Ecto neural progenitor cell (in vitro differentiated cells): ENCODE measurements around the gene GALNT15.

Source experiments
- DNase-seq: peaks from one replicate; pipeline ENCODE4 v3.0.0-alpha.2; 2018; ENCODE audit warnings: low spot score

Gene GALNT15, protein sequence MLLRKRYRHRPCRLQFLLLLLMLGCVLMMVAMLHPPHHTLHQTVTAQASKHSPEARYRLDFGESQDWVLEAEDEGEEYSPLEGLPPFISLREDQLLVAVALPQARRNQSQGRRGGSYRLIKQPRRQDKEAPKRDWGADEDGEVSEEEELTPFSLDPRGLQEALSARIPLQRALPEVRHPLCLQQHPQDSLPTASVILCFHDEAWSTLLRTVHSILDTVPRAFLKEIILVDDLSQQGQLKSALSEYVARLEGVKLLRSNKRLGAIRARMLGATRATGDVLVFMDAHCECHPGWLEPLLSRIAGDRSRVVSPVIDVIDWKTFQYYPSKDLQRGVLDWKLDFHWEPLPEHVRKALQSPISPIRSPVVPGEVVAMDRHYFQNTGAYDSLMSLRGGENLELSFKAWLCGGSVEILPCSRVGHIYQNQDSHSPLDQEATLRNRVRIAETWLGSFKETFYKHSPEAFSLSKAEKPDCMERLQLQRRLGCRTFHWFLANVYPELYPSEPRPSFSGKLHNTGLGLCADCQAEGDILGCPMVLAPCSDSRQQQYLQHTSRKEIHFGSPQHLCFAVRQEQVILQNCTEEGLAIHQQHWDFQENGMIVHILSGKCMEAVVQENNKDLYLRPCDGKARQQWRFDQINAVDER

DNA sequence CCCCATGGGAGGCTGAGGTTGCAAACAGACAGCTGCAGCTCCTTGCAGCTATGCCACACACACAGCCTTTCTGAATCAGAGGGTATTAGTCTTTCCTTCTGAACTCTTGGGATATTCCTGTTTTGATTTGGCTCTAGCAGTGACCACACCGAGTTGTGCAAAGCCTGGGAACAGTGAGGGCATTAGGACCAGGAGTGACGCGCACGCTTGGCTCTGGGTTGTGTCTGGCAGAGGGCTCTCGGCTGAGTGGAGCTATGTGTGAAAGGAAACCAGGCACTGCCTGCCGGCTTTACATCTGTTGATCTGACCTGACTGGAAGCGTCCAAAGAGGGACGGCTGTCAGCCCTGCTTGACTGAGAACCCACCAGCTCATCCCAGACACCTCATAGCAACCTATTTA is at the start of gene GALNT15:
Gene GALNT15, plus strand, starts transcription at position 292 of the 400 bp plus-strand sequence. CDS start 472 bp downstream, outside the sequence.
- DNase-seq = peak; percentile 43

DNA sequence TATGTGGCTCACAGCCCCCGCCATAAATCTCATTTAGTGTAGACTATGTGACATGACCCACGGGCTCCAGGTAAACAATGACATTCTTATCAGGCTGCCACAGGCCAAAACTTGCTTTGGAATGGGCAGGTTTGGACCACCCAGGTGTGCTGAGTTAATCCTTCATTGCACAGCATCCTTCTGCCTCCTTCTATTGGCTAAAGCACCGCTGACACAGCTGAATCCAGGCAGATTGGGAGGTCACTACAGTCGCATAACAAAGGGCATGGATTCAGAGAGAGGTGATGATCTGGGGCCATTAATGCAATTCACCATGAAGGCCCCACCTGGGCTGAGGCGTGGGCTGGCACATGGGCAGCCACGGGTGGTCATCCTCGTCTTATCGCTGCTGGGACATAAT is 47.8 kb upstream of the GALNT15 start:
- no peak for DNase-seq

DNA sequence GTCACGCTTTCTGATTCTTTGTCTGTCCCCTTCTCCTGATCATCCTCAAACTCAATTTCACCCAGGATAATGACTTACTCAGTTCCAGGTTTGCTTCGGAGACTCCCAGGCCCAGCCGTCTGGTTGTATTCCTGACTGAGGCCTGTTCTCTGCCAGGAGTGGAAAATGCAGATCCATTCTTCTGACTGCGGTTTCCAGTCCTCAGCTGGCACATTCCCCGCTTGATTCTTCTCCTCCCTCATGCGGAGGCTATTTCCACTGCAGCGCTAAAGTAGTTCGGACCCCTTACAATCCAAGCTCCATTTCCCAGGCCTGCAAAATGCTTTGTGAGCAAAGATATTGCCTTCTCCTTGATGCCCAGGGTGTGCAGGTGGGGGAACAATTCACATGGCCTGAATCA is 47.2 kb upstream of the GALNT15 start:
- DNase-seq = no peak

DNA sequence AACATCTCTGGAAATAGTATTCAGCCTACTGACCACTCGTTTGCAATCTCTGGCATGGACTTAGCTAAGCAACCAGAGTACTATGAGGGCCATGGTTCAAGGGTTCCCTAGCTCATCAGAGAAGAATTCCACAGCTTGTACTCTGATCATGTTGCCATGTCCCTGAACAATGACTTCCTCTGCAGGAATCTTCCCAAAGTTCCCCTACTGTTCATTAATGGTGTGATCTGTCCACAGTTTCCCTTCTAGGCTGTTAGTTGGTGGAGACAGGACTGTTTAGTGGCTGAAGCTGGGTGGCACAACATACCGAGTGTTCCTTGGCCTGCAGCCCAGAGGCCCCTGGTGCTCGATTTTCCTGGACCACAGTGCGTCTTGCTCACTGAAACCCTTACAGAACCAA is 44.4 kb upstream of the GALNT15 start:
- DNase-seq = no peak

DNA sequence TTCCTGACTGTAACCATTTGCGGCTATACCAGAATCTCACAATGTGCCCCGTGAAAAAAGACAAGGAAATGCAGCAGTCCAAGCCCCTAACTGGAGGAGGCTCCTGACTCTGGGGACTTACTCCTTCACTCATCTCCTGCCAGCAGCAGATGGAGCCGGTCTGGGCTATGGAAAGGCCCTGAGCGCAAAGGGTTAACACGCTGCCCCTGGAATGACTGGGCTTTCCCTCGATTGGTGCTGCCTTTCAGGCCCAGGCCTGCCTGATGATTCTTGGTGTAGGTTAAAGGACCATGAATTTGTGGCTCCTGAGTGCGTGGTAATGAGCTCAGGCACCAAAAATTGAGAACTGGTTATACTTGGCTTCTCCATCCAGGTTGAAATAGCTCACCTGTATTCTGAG is 42.3 kb upstream of the GALNT15 start:
- DNase-seq = no peak

DNA sequence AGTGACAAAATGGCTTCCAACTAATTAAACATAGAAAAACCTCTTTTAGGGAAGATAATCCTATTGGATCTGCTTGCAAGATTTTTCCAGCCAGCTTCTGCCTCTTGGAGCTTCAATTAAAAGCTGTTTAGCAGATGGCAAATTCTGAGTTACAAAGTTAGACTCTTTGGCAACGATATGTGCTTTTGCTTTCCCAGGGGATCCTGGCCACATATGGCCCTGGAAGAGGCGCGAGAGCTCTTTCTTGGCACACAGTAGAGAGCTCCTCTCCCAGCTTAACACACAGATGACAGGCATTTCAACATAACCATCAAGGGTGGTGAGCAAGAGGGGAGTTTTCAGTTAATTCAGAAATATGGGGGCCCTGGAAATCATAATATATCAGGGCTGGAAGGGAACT is 41.6 kb upstream of the GALNT15 start:
- no peak for DNase-seq

DNA sequence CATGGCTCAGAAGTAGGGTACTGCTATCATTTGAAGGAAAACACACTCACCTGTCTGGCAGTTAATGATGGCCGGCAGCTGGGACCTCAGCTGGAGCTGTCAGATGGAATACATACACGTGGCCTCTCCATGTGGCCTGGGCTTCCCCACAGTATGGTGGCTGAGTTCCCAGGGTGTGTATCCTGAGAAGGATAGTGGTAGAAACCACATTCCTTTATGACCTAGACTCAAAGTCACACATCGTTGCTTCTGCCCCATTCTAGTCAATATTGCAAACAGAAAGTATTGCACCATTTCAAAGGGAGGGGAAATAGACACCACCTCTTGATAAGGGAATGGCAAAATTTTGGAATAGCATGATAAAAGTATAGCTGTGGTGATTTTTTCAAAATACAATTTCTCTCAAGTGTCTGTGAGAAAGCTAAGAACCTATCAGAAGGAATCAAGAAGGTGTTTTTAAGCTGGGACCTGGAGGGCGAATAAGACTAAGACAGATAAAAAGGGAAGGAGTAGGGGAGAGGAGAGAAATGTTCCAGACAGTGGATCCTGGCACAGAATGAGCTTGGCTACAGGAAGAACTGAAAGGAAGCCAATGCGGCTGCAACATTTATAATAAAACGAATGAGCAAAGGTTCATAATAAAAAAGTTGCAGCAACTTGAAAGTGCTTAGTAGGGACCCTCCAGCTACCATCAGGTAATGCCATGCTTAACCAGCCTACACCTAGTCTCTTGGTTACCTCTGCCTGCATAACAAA is 40.1 kb upstream of the GALNT15 start:
- DNase-seq = no peak

DNA sequence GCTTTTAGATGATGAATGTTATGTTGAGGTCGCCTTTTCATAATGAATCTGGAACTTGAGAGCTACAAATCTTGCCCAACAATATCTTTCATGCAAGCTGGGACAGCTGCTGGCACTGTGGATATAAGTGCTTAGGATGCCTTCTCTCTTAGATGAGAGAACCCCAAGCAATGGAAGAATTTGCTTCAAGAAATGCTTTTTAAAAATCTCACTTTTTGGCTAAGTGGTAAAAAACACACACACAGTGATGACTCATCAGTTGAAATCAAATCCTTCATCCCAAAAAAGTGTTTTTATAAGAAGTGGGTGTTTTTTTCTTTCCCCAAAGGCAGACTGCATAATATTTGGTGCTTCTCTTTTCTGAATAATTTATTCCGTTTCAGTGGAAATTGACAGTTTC is 38.4 kb upstream of the GALNT15 start:
- DNase-seq = no peak

DNA sequence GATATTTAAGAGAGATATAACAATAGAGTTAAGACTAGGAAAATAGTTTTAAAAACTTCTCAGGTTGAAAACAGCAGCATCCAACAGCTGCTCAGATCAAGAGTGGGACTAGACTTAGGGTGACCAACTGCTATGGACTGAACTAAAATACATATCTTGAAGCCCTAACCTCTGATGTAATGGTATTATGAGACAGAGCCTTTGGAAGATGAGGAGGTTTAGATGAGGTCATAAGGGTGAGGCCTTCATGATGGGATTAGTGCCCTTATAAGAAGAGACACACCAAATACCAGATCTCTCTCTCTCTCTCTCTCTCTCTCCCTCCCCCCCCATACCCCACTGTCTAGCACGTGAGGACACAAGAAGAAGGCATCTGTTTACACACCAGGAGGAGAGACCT is 37.4 kb upstream of the GALNT15 start:
- no peak for DNase-seq

DNA sequence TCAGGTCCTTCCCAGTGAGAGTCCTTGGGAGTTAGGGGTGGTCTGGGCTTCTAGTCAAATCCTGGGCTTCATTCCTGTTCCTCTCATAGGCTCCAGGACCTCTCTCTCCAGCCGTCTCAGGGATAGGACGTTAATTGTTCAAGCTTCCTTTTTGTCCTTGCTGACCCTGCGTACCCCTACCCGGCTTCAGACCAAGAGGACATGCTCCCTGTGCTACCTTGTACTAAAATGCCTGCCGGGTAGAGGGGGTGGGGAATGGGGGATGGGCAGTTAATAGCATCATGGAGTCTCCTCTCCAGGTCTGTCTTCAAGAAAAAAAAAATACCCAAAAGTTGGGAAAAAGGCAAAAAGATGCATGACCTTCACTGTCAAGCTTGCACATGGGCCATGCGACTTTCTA is 36.5 kb upstream of the GALNT15 start:
- DNase-seq = no peak

DNA sequence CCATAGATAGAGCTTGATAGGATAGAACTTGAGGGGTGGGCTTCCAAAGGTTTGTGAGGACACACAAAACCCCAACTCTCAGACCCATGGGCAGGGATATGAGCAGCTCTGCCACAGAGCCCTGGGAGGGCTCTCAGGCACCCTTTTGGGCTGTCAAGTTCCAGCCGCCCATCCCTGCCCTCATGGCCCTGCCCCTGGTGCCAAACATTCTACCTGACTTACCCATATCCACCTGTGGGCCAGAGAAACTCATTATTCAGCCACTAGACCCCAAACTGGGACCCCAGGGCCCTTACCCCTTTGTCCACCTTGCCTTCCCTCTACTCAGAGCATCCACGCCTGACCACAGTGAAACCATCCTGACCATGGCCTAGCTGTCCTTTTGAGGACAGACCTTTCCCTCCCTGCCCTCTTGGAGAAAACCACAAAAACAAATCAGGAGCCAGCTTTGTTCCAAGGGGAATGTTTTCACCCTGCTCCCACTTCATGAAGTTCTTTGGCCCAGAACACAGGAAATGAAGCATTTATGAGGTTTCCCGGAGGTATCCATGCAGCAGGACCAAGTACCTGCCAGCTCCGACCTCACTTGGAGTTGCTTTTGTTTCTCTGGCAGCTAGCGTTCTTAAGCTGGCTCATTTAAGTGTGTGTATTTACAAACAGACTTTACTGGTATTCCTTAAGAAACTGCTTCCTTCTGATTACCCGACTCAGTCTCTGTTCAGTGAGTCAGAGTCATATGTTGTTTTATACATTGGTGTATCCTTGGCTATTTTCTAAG is 34.2 kb upstream of the GALNT15 start:
- no peak for DNase-seq

DNA sequence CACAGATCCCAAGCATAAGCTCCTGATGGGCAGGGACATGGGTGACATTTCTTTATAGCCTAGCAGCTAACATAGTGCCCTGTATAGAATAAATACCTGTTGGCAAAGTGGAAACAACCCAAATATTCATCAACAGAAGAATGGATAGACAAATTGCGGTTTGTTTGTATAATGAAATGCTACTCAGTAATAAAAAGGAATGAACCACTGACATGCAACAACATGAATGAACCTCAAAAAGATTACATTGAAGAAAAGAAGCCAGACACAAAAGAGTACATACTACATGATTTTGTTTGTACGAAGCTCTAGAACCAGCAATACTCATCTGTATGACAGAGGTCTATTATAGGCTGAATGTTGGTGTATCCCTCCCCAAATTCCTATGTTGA is 33.6 kb upstream of the GALNT15 start:
- no peak for DNase-seq

DNA sequence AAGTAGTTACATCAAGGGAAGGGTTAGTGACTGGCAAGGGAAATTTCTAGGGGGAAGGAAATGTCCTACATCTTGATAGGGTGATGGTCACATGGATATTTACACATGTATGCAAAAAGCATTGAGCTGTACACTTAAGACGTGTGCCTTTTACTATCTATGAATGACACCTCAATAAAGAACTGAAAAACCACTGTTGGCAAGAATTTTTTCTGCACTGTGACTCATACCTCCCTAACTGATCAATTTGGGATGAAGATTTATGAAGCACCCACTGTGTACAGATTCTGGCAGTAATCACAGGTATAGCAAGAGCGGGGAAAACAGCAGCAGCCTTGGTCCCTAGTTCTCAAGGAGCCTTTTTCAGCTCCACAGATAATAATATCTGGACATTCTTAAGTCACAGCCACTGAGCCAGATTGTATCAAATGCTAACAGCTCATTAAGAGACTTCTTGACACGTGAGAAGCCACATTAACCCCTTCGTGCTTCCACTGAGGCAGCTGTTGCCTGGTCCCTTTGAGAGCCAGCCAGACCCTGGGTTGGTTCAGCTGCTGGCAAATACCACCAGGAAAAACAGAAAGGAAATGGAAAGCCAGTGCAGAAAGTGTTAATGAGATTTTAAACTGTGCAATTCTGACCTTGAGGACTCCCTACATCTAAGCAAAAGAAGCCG is 32.0 kb upstream of the GALNT15 start:
- DNase-seq = no peak

DNA sequence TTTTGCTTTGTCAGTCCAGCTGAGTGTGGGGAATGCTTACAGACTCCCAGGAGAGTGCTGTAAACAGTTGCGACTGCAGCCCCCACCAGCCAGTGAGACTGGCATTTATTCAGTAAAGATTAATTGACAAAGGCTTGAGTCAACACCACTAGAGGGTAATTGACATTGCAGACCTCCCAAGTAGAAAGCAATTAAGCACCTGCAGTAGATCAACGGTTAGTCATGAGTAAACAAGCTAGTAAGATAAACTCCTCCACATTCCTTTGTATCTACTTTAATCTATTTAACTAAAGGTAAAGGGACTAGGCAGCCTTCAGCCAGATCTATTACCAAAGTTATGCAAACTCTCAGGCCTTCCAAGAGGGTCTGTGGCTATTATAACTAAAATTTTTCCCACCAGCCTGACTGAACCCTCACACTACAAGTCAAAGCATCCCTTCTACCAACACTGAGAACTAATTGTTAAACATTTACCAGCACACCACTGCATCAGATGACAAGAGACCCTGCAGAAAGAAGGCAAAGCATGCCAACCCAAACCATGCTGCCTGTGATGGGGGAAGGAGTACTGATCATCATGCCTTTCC is 30.5 kb upstream of the GALNT15 start:
- DNase-seq = no peak

DNA sequence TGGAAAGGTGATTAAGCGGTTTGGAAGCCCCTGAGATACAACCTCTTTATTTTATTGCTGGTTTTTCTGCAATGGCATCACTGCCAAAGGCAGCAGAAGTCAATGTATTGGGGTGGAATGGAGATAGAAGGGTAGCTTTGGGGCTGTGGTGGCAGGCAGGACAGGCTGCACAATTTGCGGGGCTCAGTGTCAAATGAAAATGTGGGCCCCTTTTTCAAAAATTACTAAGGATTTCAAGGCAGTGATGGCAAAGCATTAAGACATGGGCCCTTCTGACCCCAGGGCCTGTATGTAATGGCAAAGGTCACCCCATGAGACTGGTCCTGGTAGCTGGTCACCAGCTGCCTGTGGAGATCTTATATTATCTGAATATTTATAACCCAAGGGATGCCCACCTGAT is 29.3 kb upstream of the GALNT15 start:
- DNase-seq = no peak

DNA sequence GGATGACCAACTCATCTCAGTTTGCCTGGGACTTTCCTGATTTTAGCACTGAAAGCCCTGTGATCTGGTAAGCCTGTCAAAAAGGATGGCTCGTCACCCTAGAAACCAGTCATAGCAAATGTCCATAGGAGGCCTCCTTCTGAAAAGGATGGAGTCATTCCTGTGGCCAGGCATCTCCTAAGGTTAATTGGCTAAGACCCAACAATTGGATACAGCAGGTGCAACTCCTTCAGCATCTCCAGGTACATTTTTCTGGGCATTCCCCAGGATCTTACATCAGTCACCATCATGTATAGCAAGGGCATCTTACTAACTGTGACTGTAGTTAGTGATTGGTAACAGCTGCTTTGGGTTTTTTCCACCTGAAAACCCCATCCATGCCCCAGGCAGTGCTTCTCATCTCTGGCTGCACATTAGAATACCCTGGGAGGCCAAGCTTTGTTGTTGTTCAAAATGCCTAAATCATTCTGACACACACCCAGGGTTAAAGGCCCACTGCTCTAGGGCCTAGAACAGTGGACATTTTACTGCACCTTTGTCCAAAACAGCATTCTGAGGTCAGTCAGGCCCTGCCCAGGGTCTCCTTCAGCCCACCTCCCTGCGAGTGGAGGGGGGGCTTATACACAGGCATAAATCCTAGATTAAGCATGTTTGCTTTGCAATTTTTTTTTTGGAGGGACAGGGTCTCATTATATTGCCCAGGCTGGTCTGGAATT is 28.3 kb upstream of the GALNT15 start:
- DNase-seq = no peak

DNA sequence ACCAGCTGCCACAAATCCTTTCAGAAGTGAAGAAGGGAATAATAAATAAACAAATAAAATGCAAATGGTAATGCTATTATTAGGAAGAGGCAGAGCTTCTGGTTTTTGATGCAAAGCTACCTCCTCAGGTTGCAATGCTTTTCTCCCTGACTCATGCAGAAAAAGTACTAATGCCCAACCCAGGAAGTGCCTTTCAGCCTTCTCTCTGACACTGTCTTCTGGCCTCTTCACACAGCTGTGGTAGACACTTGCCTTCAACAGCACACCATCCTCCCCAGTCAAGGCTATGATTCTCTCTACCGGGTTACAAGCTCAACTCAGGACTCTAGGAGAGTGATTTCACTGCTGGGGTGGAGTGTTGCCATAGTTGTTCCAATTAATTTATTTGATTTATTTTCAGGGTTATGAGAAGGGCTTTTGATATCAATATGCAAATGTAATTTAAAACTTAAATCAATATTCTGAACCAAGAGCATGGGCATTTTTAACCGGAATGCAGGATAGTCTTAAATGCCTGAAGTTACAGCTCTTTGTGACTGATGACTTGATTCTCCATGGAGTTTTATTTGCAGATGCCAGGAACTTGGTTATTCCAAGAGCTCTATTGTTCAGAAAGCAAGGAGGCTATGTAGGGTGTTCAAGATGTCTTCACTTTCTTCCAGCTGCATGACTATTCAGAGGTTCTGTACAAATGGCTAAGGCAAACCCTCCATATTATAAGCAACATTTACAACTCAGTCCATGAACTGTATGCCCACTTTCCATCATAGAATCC is 27.1 kb upstream of the GALNT15 start:
- no peak for DNase-seq

DNA sequence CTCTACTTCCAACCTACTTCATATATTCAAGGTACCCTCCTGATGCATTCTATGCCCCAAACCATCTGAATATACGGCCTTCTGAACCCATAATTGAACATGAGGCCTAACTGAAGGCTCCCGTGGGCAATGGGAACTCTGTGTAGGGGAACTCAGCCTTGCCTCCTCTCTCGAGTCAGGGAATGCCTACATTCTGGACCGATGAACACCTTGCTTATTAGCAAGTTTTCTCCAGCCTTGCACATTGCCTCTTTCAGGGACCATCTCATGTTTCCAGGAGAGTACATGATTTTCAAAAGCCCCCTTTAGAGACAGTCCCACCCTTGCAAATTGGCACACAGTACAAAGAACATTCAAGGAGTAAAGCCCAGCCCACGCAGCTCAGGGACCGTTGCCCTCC is 26.3 kb upstream of the GALNT15 start:
- no peak for DNase-seq

DNA sequence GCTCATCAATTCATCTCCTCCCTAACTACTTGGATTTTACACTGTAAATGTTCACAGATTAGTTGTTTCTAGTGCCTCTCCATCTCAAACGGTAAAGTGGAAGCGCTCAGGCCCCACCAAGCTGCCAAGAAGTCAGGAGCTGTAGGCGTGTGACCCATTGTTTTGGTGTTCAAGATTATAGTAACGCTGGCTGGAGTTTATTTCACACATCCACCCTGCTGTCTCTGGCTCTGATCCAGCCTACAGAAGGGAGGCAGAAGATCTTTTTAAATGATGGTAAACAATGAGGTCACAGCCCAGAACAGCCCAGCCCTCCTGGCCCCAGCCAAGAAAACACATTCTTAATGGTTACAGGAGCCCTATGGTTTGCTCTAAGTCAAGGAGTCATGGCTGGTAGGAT is 25.7 kb upstream of the GALNT15 start:
- no peak for DNase-seq

DNA sequence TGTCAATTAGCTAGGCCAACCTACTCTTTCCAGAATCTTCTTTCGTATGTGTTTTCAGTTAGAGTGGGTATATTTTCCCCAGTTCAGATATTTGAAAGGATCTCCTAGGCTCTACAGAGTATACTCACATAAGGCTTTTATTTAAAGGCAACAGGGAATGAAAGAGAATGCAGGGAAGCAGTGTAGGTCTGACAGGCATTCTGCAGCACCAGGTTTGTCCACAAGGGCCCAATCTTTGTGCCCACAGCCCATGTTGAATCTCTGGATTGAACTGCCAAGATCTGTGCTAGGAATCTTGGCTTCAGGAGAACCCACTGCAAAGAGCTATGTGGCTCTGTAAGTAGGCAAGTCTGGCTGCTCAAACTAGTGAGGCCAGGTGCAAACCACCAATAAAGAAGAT is 24.2 kb upstream of the GALNT15 start:
- no peak for DNase-seq
